Measurements from ENCODE around the gene PIK3R1. TPM values are rescaled to one million over a fixed set of nuclear protein-coding genes. Genes with fewer than 3 reads are reported as not detected.

The PIK3R1 gene
- total RNA-seq, 2 donors from 2014 or later = 61.8 to 127 TPM

- peak; percentile 43 to 47 for ATAC-seq
- intact Hi-C loops (cut with DNase I) = no loop called here
These were observed 27.2 kb downstream of the PIK3R1 start for GRCh38 chr5:68242743-68243142.

GRCh38 chr5:68243251-68243650, 27.7 kb downstream of the PIK3R1 start:
- DNase-seq (no peak), ATAC-seq (no peak)
- intact Hi-C loops (cut with DNase I) = no loop called here

More at GRCh38 chr5:68242743-68243142, 27.2 kb downstream of the PIK3R1 start:
- DNase-seq = no peak

- no peak for DNase-seq
- no peak for ATAC-seq
- intact Hi-C loops (cut with DNase I) = no loop called here
These were observed 28.1 kb downstream of the PIK3R1 start for GRCh38 chr5:68243681-68244080.

- no peak for ATAC-seq
- intact Hi-C loops (cut with DNase I) = no loop called here
- no peak for DNase-seq
These were observed 29.8 kb downstream of the PIK3R1 start for GRCh38 chr5:68245319-68245718.

- intact Hi-C loops (cut with DNase I) = no loop called here
- ATAC-seq (no peak), DNase-seq (no peak)
These were observed 31.2 kb downstream of the PIK3R1 start for GRCh38 chr5:68246802-68247201.

- ATAC-seq = no peak
- DNase-seq = no peak
- intact Hi-C loops (cut with DNase I) = no loop called here
These were observed 32.1 kb downstream of the PIK3R1 start for GRCh38 chr5:68247627-68248026.

- ATAC-seq (no peak), DNase-seq (no peak)
- intact Hi-C loops (cut with DNase I) = no loop called here
These were observed 33.3 kb downstream of the PIK3R1 start for GRCh38 chr5:68248896-68249295.

- intact Hi-C loops (cut with DNase I) = no loop called here
- DNase-seq = no peak
- ATAC-seq = no peak
These were observed 34.0 kb downstream of the PIK3R1 start for GRCh38 chr5:68249520-68249919.

- intact Hi-C loops (cut with DNase I) = loop anchor here (5.0 to 10.0 kb wide), 5 partner anchors 33 to 1006 kb away; partner anchors contain the start of gene PIK3R1 (in 1 of the 2)
- DNase-seq (no peak), ATAC-seq (no peak)
These were observed 35.2 kb downstream of the PIK3R1 start for GRCh38 chr5:68250661-68251298.

GRCh38 chr5:68251386-68251785, 35.8 kb downstream of the PIK3R1 start:
- DNase-seq (peak; percentile 42), ATAC-seq (peak in 1 of 2 donors; percentile 25)
- intact Hi-C loops (cut with DNase I) = loop anchor here (5.0 to 10.0 kb wide), 5 partner anchors 34 to 1007 kb away; partner anchors contain the start of gene PIK3R1 (in 1 of the 2)

GRCh38 chr5:68251804-68252522, 36.4 kb downstream of the PIK3R1 start:
- intact Hi-C loops (cut with DNase I) = loop anchor here (2.0 to 10.0 kb wide), 6 partner anchors 35 to 1007 kb away; partner anchors contain the start of gene PIK3R1 (in 1 of the 2)
- peak; percentile 55 to 70 for ATAC-seq
- DNase-seq = no peak

- ATAC-seq (peak; percentile 83 to 86), DNase-seq (peak; percentile 68)
- intact Hi-C loops (cut with DNase I) = loop anchor here (2.0 to 10.0 kb wide), 6 partner anchors 36 to 1008 kb away; partner anchors contain the start of gene PIK3R1 (in 1 of the 2)
These were observed 37.4 kb downstream of the PIK3R1 start for GRCh38 chr5:68252673-68253623.

- ATAC-seq = no peak
- DNase-seq = no peak
- intact Hi-C loops (cut with DNase I) = loop anchor here (2.0 to 10.0 kb wide), 6 partner anchors 37 to 1009 kb away; partner anchors contain the start of gene PIK3R1 (in 1 of the 2)
These were observed 38.3 kb downstream of the PIK3R1 start for GRCh38 chr5:68253624-68254585.

- intact Hi-C loops (cut with DNase I) = loop anchor here (5.0 to 10.0 kb wide), 5 partner anchors 38 to 1010 kb away; partner anchors contain the start of gene PIK3R1 (in 1 of the 2)
- no peak for ATAC-seq
- no peak for DNase-seq
These were observed 39.3 kb downstream of the PIK3R1 start for GRCh38 chr5:68254810-68255209.

- DNase-seq (no peak), ATAC-seq (no peak)
- intact Hi-C loops (cut with DNase I) = loop anchor here (10.0 kb wide), 3 partner anchors 451 to 1011 kb away; no protein-coding TSS in a partner anchor
These were observed 40.0 kb downstream of the PIK3R1 start for GRCh38 chr5:68255305-68256120.

GRCh38 chr5:68257210-68257609, 41.7 kb downstream of the PIK3R1 start:
- ATAC-seq (no peak), DNase-seq (no peak)
- intact Hi-C loops (cut with DNase I) = loop anchor here (10.0 kb wide), 3 partner anchors 452 to 1012 kb away; no protein-coding TSS in a partner anchor

- ATAC-seq (peak in 1 of 2 donors; percentile 45), DNase-seq (no peak)
- intact Hi-C loops (cut with DNase I) = loop anchor here (10.0 kb wide), 3 partner anchors 454 to 1014 kb away; no protein-coding TSS in a partner anchor
These were observed 43.0 kb downstream of the PIK3R1 start for GRCh38 chr5:68258531-68258930.

All from left cardiac atrium (tissue), 4 donors.